B cell (primary cell): Measurements from ENCODE around the gene CALCA. TPM values are rescaled to one million over a fixed set of nuclear protein-coding genes. Genes with fewer than 3 reads are reported as not detected.

ENCODE experiments used
- ATAC-seq: fragments of 200-7000 bp; cut with Tn5 transposase; one replicate; pipeline ENCODE4 v1.10.0; 2021; ENCODE audit warnings: low read depth, mild to moderate bottlenecking, moderate number of reproducible peaks, moderate library complexity
- CTCF ChIA-PET: fragments of 350-600 bp; sonication (Branson Sonifier 250); formaldehyde crosslinking; loops from one replicate; lab custom pipeline; 2021; ENCODE audit warnings: antibody characterized with exemption, inconsistent platforms; lab: Charles Lee
- POLR2A ChIA-PET: fragments of 350-600 bp; sonication (Branson Sonifier 250); formaldehyde crosslinking; loops from one replicate; lab custom pipeline; 2021; ENCODE audit warnings: antibody characterized with exemption; lab: Charles Lee
- DNase-seq: peaks from one replicate; pipeline ENCODE4 v3.0.0; 2013
- H2AFZ ChIP-seq: 2 replicates; pipeline ENCODE4 v1.6.1; 2012; ENCODE audit warnings: mild to moderate bottlenecking, low read depth, low read length; ENCODE audit not compliant: insufficient read depth, poor library complexity, severe bottlenecking
- H3K27ac ChIP-seq, 2 donors: 1 replicate in 1 of 2; 2 replicates in 1 of 2; pipeline ENCODE4 v1.5.1; 2012 to 2013; ENCODE audit warnings: low read length in 2 of 2, mild to moderate bottlenecking in 2 of 2, moderate library complexity in 1 of 2
- H3K27me3 ChIP-seq, 4 experiments: fragments of 200-600 bp in 1 of 4; sonication (generic) in 1 of 4; replicated peaks in 1 of 4; 1 replicate in 2 of 4; 2 replicates in 2 of 4; pipeline versions ENCODE4 v1.6.1 to v1.7.0; 2013 to 2016; ENCODE audit warnings: low read length in 3 of 4, mild to moderate bottlenecking in 2 of 4, mixed read lengths in 1 of 4, moderate library complexity in 1 of 4; ENCODE audit not compliant: insufficient read depth in 4 of 4, control insufficient read depth in 3 of 4; ENCODE audit errors: control extremely low read depth in 1 of 4
- H3K36me3 ChIP-seq, 2 experiments: replicated peaks in 1 of 2; 1 replicate in 1 of 2; 2 replicates in 1 of 2; pipeline versions ENCODE4 v1.6.1 to v1.7.1; 2013; ENCODE audit warnings: low read length in 1 of 2; ENCODE audit not compliant: insufficient read depth in 2 of 2, control insufficient read depth in 1 of 2; ENCODE audit errors: control extremely low read depth in 1 of 2, extremely low read depth in 1 of 2
- H3K4me1 ChIP-seq, 2 donors: fragments of 200-600 bp in 1 of 2; sonication (generic) in 1 of 2; 1 replicate in 1 of 2; 2 replicates in 1 of 2; pipeline versions ENCODE4 v1.5.1 to v1.6.1; 2013 to 2017; ENCODE audit warnings: low read length in 2 of 2; ENCODE audit not compliant: control insufficient read depth in 2 of 2, insufficient read depth in 2 of 2
- H3K4me2 ChIP-seq: replicated peaks from 2 replicates; pipeline ENCODE3; 2012; ENCODE audit warnings: mild to moderate bottlenecking, low read depth, low read length; ENCODE audit not compliant: poor library complexity, severe bottlenecking
- H3K4me3 ChIP-seq, 5 experiments: fragments of 200-600 bp in 1 of 5; sonication (generic) in 1 of 5; 1 replicate in 3 of 5; 2 replicates in 2 of 5; pipeline versions ENCODE4 v1.5.1 to v1.7.0; 2011 to 2016; ENCODE audit warnings: low read length in 4 of 5, mild to moderate bottlenecking in 4 of 5, low read depth in 2 of 5, control low read depth in 1 of 5, moderate library complexity in 1 of 5; ENCODE audit not compliant: insufficient read depth in 1 of 5; ENCODE audit errors: control extremely low read depth in 1 of 5, extremely low read depth in 1 of 5
- H3K79me2 ChIP-seq: fragments of 200-600 bp; sonication (generic); one replicate; pipeline ENCODE4 v1.6.0; 2016; ENCODE audit warnings: low read length; ENCODE audit not compliant: control insufficient read depth, insufficient read depth
- H3K9ac ChIP-seq: fragments of 200-600 bp; sonication (generic); 2 replicates; pipeline ENCODE4 v1.6.1; 2017; ENCODE audit warnings: mild to moderate bottlenecking, low read length, moderate library complexity
- H3K9me3 ChIP-seq, 3 donors: one replicate each; pipeline versions ENCODE4 v1.6.1 to v1.7.1; 2013; ENCODE audit warnings: low read length in 2 of 3; ENCODE audit not compliant: control insufficient read depth in 2 of 3, insufficient read depth in 1 of 3; ENCODE audit errors: control extremely low read depth in 1 of 3
- H4K20me1 ChIP-seq: 2 replicates; pipeline ENCODE4 v1.6.0; 2012; ENCODE audit warnings: mild to moderate bottlenecking, low read length; ENCODE audit not compliant: insufficient read depth, control insufficient read depth, poor library complexity, severe bottlenecking
- H3K27ac Mint-ChIP-seq: one replicate; pipeline ENCODE4 v1.8.0; 2021; ENCODE audit warnings: mixed read lengths
- H3K27me3 Mint-ChIP-seq: one replicate; pipeline ENCODE4 v1.8.0; 2021; ENCODE audit warnings: mixed read lengths
- H3K4me1 Mint-ChIP-seq: one replicate; pipeline ENCODE4 v1.8.0; 2021; ENCODE audit warnings: mixed read lengths
- H3K4me3 Mint-ChIP-seq: one replicate; pipeline ENCODE4 v1.8.0; 2021; ENCODE audit warnings: mixed read lengths
- H3K9me3 Mint-ChIP-seq: one replicate; pipeline ENCODE4 v1.8.0; 2022; ENCODE audit warnings: mixed read lengths; ENCODE audit not compliant: insufficient read depth
- EZH2 ChIP-seq: IDR thresholded peaks from 2 replicates; pipeline ENCODE4 v1.6.1; 2012; ENCODE audit warnings: borderline replicate concordance, low read depth, mild to moderate bottlenecking, moderate library complexity, low read length; ENCODE audit not compliant: insufficient read depth, poor library complexity, severe bottlenecking
- WGBS: methylation state at CpG from one replicate; pipeline ENCODE4 v1.1.5; 2013; ENCODE audit warnings: missing lambda C conversion rate; ENCODE audit not compliant: insufficient coverage; 5-methylcytosine and 5-hydroxymethylcytosine counted together
- intact Hi-C: fragments of 100-400 bp; cut with micrococcal nuclease; formaldehyde crosslinking; loops from one replicate; pipeline ENCODE4 v1.10.0; 2022
- polyA plus RNA-seq: library from polyadenylated mRNA; depleted of rRNA; stranded (reverse); fragments of >200 nt; gene quantifications from 2 replicates; pipeline ENCODE4 v1.2.3, GENCODE V29; 2012
- total RNA-seq, 2 donors: library from RNA; stranded (reverse); fragments of 120-200 nt in 1 of 2; gene quantifications; 1 replicate in 1 of 2; 2 replicates in 1 of 2; pipeline versions ENCODE4 v1.2.3 to v1.2.4, GENCODE V29; 2013 to 2022
- TF ChIP-seq, protein P1 (sequence below): fragments of 200-600 bp; IDR thresholded peaks from one replicate; pipeline ENCODE4 v1.8.0; 2022; ENCODE audit warnings: antibody characterized with exemption, mild to moderate bottlenecking

Gene CALCA
- total and polyA plus RNA-seq, 2 donors (not counting 1 experiment from before 2014, with no cell fraction given): not detected

- Histone ChIP-seq H3K4me2 (peak overlapping the region; percentile 68), H3K9ac (peak overlapping the region; percentile 43), H3K4me3 (peak overlapping the region; percentile 4 to 54 (median 30)), H4K20me1 (no peaks in the 10 kb centered on the region), H3K27ac (no peak overlapping the region), H3K27me3 (peaks cover 0 to 74% (median 49%) of the 10 kb centered on the region in 4 experiments), H3K4me1 (peaks cover 37 to 41% of the 10 kb centered on the region in 2 donors), H2AFZ (peak overlapping the region; percentile 39), H3K36me3 (no peaks in the 10 kb centered on the region), H3K79me2 (no peaks in the 10 kb centered on the region), H3K9me3 (peaks cover 0 to 19% (median 0%) of the 10 kb centered on the region in 3 donors)
- POLR2A ChIA-PET: no interaction called here
- DNase-seq: peak; percentile 79
- H3K27me3 Mint-ChIP-seq: peaks cover 77% of the 10 kb centered on the region
- WGBS: 4% methylated on average over 64 of the region's 64 CpGs
- H3K4me1 Mint-ChIP-seq: peaks cover 39% of the 10 kb centered on the region
- H3K27ac Mint-ChIP-seq: peak overlapping the region; percentile 53
- H3K4me3 Mint-ChIP-seq: peak overlapping the region; percentile 87
- peak; percentile 77 for ATAC-seq
- CTCF ChIA-PET: interaction anchor here (0.6 to 2.4 kb wide), 13 partner anchors 9 to 233 kb away, joined by 3 to 11 read pairs (median 4); no protein-coding TSS in a partner anchor
- TF ChIP-seq, protein P1, sequence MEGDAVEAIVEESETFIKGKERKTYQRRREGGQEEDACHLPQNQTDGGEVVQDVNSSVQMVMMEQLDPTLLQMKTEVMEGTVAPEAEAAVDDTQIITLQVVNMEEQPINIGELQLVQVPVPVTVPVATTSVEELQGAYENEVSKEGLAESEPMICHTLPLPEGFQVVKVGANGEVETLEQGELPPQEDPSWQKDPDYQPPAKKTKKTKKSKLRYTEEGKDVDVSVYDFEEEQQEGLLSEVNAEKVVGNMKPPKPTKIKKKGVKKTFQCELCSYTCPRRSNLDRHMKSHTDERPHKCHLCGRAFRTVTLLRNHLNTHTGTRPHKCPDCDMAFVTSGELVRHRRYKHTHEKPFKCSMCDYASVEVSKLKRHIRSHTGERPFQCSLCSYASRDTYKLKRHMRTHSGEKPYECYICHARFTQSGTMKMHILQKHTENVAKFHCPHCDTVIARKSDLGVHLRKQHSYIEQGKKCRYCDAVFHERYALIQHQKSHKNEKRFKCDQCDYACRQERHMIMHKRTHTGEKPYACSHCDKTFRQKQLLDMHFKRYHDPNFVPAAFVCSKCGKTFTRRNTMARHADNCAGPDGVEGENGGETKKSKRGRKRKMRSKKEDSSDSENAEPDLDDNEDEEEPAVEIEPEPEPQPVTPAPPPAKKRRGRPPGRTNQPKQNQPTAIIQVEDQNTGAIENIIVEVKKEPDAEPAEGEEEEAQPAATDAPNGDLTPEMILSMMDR: no peak
- TF ChIP-seq EZH2: no peak
- no peaks in the 10 kb centered on the region for H3K9me3 Mint-ChIP-seq
- intact Hi-C loops: no loop called here
These were observed 1.7 kb upstream of the CALCA start for GRCh38 chr11:14973621-14974514.
